PC-3 (cell line): ENCODE data around the gene TMEM147. TPM values are rescaled to one million over a fixed set of nuclear protein-coding genes. Genes with fewer than 3 reads are reported as not detected.

Experiments
- ATAC-seq: fragments of 200-7000 bp; cut with Tn5 transposase; 2 replicates; pipeline ENCODE4 v1.9.1; 2020; ENCODE audit warnings: mild to moderate bottlenecking, moderate library complexity
- BruUV-seq: library from RNA; stranded (reverse); fragments of 400-500 nt; replicated peaks from 2 replicates; lab custom pipeline; 2021; lab: Mats Ljungman, UMichigan
- CTCF ChIA-PET: fragments of 300-600 bp; sonication (Branson Sonifier 250); formaldehyde crosslinking; loops from one replicate; lab custom pipeline; 2022; ENCODE audit warnings: antibody characterized with exemption; lab: Charles Lee
- POLR2A ChIA-PET: fragments of 300-600 bp; sonication (Branson Sonifier 250); formaldehyde crosslinking; loops from one replicate; lab custom pipeline; 2022; ENCODE audit warnings: antibody characterized with exemption; ENCODE audit not compliant: unreplicated experiment; lab: Charles Lee
- DNase-seq: peaks from one replicate; pipeline ENCODE4 v3.0.0-alpha.2; 2015
- H2AFZ ChIP-seq: fragments of 300-600 bp; sonication (generic); 2 replicates; pipeline ENCODE4 v1.6.0; 2016; ENCODE audit warnings: antibody characterized with exemption, low read length
- H3F3A ChIP-seq: fragments of 300-600 bp; sonication (generic); one replicate; pipeline ENCODE4 v1.6.0; 2017; ENCODE audit warnings: antibody characterized with exemption, low read length, control low read depth, mild to moderate bottlenecking; ENCODE audit not compliant: unreplicated experiment
- H3K27ac ChIP-seq: fragments of 300-600 bp; sonication (generic); 2 replicates; pipeline ENCODE4 v1.5.1; 2016; ENCODE audit warnings: mild to moderate bottlenecking, low read length
- H3K27me3 ChIP-seq: fragments of 300-600 bp; sonication (generic); 2 replicates; pipeline ENCODE4 v1.6.1; 2016; ENCODE audit warnings: low read length, mixed read lengths
- H3K36me3 ChIP-seq: fragments of 300-600 bp; sonication (generic); 2 replicates; pipeline ENCODE4 v1.6.1; 2016; ENCODE audit warnings: low read depth, mixed run types, low read length, mixed read lengths
- H3K4me1 ChIP-seq: fragments of 300-600 bp; sonication (generic); 2 replicates; pipeline ENCODE4 v1.5.1; 2016; ENCODE audit warnings: low read length; ENCODE audit not compliant: insufficient read depth
- H3K4me2 ChIP-seq: fragments of 300-600 bp; sonication (generic); 2 replicates; pipeline ENCODE4 v1.6.0; 2016; ENCODE audit warnings: low read length
- H3K4me3 ChIP-seq: fragments of 300-600 bp; sonication (generic); 2 replicates; pipeline ENCODE4 v1.5.1; 2016; ENCODE audit warnings: mild to moderate bottlenecking, low read length, mixed read lengths
- H3K79me2 ChIP-seq: fragments of 300-600 bp; sonication (generic); 2 replicates; pipeline ENCODE4 v1.6.1; 2017; ENCODE audit warnings: low read length, mixed read lengths
- H3K9ac ChIP-seq: fragments of 300-600 bp; sonication (generic); 2 replicates; pipeline ENCODE4 v1.6.0; 2016; ENCODE audit warnings: mild to moderate bottlenecking, low read length
- H3K9me2 ChIP-seq: fragments of 300-600 bp; sonication (generic); replicated peaks from 2 replicates; pipeline ENCODE4 v1.6.1; 2016; ENCODE audit warnings: mixed run types, low read length, mixed read lengths
- H3K9me3 ChIP-seq: fragments of 300-600 bp; sonication (generic); 2 replicates; pipeline ENCODE4 v1.6.1; 2016; ENCODE audit warnings: low read length, mixed read lengths
- H4K20me1 ChIP-seq: fragments of 300-600 bp; sonication (generic); 2 replicates; pipeline ENCODE4 v1.6.1; 2016; ENCODE audit warnings: low read length, mixed read lengths
- CTCF ChIP-seq: fragments of 300-600 bp; sonication (generic); conservative IDR thresholded peaks from 2 replicates; pipeline ENCODE4 v1.5.1; 2017; ENCODE audit warnings: antibody characterized with exemption, low read depth, mild to moderate bottlenecking, low read length
- EZH2 ChIP-seq: fragments of 300-600 bp; sonication (generic); IDR thresholded peaks from one replicate; pipeline ENCODE4 v1.6.1; 2017; ENCODE audit warnings: antibody characterized with exemption, mild to moderate bottlenecking, low read length; ENCODE audit not compliant: unreplicated experiment
- EZH2phosphoT487 ChIP-seq: fragments of 300-600 bp; sonication (generic); IDR thresholded peaks from 2 replicates; pipeline ENCODE4 v1.6.1; 2018; ENCODE audit warnings: mild to moderate bottlenecking, antibody characterized with exemption, low read length, borderline replicate concordance
- intact Hi-C: fragments of 100-400 bp; cut with micrococcal nuclease; formaldehyde crosslinking; loops from 2 replicates; pipeline ENCODE4 v1.9.0; 2023
- total RNA-seq: library from RNA; depleted of rRNA; stranded (reverse); fragments of >200 nt; gene quantifications from 2 replicates; pipeline ENCODE4 v1.2.3, GENCODE V29; 2014

TMEM147 gene
- total RNA-seq, 1 experiment from 2014 or later, result 206 TPM

- ATAC-seq (no peak), DNase-seq (peak; percentile 48)
- H4K20me1 ChIP-seq, result no peaks in the 10 kb centered on the region
- no peaks in the 10 kb centered on the region for H3K79me2 ChIP-seq
- H3K27ac ChIP-seq, result no peak within 1 kb of the TSS
- H3K9me2 ChIP-seq, result no peaks in the 10 kb centered on the region
- POLR2A ChIA-PET, result no interaction called here
- no peak within 1 kb of the TSS for H3K4me3 ChIP-seq
- H3K9me3 ChIP-seq, result no peaks in the 10 kb centered on the region
- no peaks in the 10 kb centered on the region for H3F3A ChIP-seq
- intact Hi-C loops, result no loop called here
- TF ChIP-seq EZH2 (no peak), EZH2phosphoT487 (no peak), CTCF (no peak)
- H3K36me3 ChIP-seq, result no peaks in the 10 kb centered on the region
- H2AFZ ChIP-seq, result no peak within 1 kb of the TSS
- no TSS peak for BruUV-seq
- H3K4me2 ChIP-seq, result no peak within 1 kb of the TSS
- CTCF ChIA-PET, result no interaction called here
- H3K4me1 ChIP-seq, result peaks cover 3% of the 10 kb centered on the region; the same call in 1 of the 2 replicates
- no peak within 1 kb of the TSS for H3K9ac ChIP-seq
- no peaks in the 10 kb centered on the region for H3K27me3 ChIP-seq
These were observed 17.0 kb upstream of the TMEM147 start, which contains the start of gene SBSN for GRCh38 chr19:35528218-35529038. Gene SBSN, minus strand, starts transcription at chr19:35528311. Its CDS starts 30 bp downstream, at chr19:35528281.

GRCh38 chr19:35529241-35530218 is 15.9 kb upstream of the TMEM147 start:
- H3K9me2 ChIP-seq, result no peaks in the 10 kb centered on the region
- H3K9ac ChIP-seq, result no peak overlapping the region
- H3K27me3 ChIP-seq, result no peaks in the 10 kb centered on the region
- H3K79me2 ChIP-seq, result no peaks in the 10 kb centered on the region
- no peak overlapping the region for H3K4me3 ChIP-seq
- no peak overlapping the region for H2AFZ ChIP-seq
- ChIA-PET CTCF (interaction anchor here (1.0 kb wide), 1 partner anchor 19 kb away, joined by 3 read pairs; no protein-coding TSS in a partner anchor), POLR2A (no interaction called here)
- DNase-seq (no peak), ATAC-seq (no peak)
- no peaks in the 10 kb centered on the region for H3K9me3 ChIP-seq
- H3F3A ChIP-seq, result no peaks in the 10 kb centered on the region
- no TSS peak for BruUV-seq
- no peaks in the 10 kb centered on the region for H3K36me3 ChIP-seq
- no peak overlapping the region for H3K27ac ChIP-seq
- intact Hi-C loops, result no loop called here
- no peak overlapping the region for H3K4me2 ChIP-seq
- peaks cover 3% of the 10 kb centered on the region; the same call in 1 of the 2 replicates for H3K4me1 ChIP-seq
- TF ChIP-seq EZH2phosphoT487 (no peak), EZH2 (no peak), CTCF (no peak)
- no peaks in the 10 kb centered on the region for H4K20me1 ChIP-seq
